RKO (cell line): ENCODE data around the gene CSNK1G1.
"Not testable (repeated sequence)": the region's sequence is repeated elsewhere in the genome, so short reads cannot be mapped to it uniquely, and the experiment has no call there.

Experiments
- DNase-seq: peaks from one replicate; pipeline ENCODE4 v3.0.0-alpha.2; 2016; ENCODE audit warnings: low spot score

CSNK1G1 gene

GRCh38 chr15:64133623-64134344 is 222.2 kb downstream of the CSNK1G1 start:
- no peak for DNase-seq

DNA sequence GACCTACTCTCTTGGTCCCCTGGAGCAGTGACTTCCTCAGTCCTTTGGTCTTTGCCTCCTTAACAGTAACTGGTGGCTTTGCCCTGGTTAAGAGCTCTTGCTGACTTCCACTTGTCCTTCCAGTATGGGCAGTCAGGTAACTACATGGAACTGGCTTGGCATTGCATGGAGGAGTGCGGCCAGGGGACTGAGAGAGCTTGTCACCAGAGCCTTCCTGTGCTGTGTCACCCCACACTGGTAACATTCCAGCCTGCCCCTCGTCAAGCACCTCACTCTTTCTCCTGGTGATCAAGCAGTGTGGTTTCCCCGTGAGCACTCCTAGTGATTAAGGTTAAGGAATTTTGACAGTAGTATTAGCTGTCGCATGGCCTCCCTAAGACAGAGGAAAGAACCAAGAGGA is 223.8 kb downstream of the CSNK1G1 start:
- no peak for DNase-seq

GRCh38 chr15:64131547-64131946 is 224.4 kb downstream of the CSNK1G1 start:
- no peak for DNase-seq

GRCh38 chr15:64130159-64130558 is 225.8 kb downstream of the CSNK1G1 start:
- DNase-seq = no peak

DNA sequence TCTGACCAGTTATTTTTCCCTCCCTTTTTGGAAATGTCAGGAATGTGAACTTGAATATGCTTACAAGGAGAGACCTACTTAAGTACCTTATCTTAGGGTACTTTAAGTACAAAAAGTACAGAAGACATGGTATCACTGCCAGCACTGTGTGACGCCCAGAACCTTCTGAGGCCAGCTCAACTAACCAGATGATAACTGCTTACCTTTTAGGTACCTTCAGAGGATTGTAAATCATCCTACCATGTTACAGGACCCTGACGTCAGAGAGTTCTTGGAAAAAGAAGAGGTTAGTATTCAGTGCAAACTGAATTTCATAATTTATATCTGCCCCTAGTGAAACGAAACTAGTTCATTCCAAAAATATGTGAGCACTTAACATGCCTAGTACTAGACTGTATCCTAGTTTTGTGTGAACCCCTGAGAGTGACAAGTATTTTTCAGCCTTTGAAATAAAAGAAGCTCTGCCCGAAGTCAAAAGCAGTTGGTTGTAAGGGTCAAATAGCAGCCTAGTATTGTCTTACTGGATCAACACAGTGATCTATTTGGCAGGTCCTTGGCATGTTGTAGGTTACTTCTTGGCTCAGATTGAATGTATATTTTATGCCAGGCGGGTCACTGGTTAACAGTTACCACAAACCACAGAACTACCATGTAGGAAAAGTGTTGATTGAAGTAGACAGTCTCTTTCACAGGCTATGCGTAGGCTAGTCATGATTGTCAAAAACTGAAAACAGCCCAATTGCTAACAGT is 228.3 kb downstream of the CSNK1G1 start:
- DNase-seq = no peak

DNA sequence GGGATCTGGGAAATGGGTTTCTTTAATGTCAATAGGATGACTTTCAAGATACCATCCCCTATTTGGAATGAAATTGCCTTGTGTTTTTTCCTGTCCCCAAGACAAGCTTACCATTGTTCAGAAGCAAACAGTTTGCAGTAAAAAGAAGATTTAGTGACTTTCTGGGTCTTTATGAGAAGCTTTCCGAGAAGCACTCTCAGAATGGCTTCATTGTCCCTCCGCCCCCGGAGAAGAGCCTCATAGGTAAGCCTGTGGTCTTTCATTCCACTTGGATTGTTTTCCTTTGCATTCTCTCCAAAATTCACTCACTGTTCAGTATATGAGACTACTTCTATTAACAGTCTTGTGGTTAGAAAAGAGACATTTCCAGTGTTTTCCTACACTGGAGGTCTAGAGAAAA is 230.0 kb downstream of the CSNK1G1 start:
- DNase-seq = no peak

DNA sequence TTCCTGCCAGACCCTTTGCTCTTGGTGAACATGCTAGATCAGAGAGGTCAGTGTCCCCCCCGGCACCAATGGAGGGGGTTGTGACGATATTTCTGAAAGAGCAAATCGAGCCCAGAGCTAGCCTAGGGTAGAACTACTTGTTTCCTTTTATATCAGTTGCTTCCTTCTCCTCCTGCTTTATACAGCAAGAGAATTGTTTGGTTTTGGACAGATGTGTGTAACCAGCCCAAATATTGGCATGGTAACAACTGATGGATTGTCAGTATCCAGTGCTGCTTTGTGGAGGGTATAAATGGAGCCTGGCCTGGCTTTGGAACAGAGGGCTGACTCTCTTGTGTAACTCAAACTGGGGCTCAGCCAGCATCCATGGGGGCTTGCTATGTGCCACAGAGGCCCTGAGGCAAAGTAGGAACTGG is 233.0 kb downstream of the CSNK1G1 start:
- DNase-seq = no peak

GRCh38 chr15:64122444-64122843 is 233.5 kb downstream of the CSNK1G1 start:
- DNase-seq = no peak

- no peak for DNase-seq
Observed at GRCh38 chr15:64121614-64122013, 234.4 kb downstream of the CSNK1G1 start.

- DNase-seq = not testable (repeated sequence)
Observed at GRCh38 chr15:64120322-64120721, 235.7 kb downstream of the CSNK1G1 start.

GRCh38 chr15:64117759-64118487 is 238.1 kb downstream of the CSNK1G1 start:
- no peak for DNase-seq
